Measurements from ENCODE around the gene FOCAD. TPM values are rescaled to one million over a fixed set of nuclear protein-coding genes. Genes with fewer than 3 reads are reported as not detected.

FOCAD gene
- total RNA-seq, 1 experiment from 2014 or later: 42.7 TPM

DNA sequence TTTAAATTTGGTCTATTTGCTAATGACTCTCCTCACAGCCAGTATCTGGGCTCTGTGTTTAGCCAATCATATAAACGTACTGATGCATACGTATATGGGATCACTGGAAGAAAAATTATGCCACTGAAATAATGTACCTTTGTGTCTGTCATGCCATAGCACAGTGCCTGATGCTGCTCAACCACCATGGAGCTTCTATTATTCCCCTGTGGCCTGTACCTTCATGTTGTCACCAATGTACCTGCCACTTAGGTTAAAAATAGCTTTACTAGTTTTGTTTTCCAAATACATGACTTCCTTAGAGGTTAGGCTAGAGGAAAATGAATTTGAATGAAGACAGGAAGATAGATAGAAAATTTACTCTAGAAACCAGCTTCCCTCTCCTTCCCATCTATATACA, 312.8 kb downstream of the FOCAD start:
- POLR2A ChIA-PET (ENCODE audit: low non-redundant PET): no interaction called here
- Histone ChIP-seq H3K4me3 (ENCODE audit: low read depth, low read length, poor library complexity, severe bottlenecking) (no peak overlapping the region), H3K4me1 (ENCODE audit: insufficient read depth, low read length, poor library complexity, severe bottlenecking) (no peaks in the 10 kb centered on the region), H3K27ac (ENCODE audit: low read depth, low read length, poor library complexity, severe bottlenecking) (no peak overlapping the region), H3K27me3 (replicated peaks; ENCODE audit: insufficient read depth, low read depth, low read length, poor library complexity) (no peaks in the 10 kb centered on the region), H3K9me3 (ENCODE audit: low read depth, low read length, poor library complexity, severe bottlenecking) (no peaks in the 10 kb centered on the region), H3K36me3 (ENCODE audit: insufficient read depth, low read length, poor library complexity, severe bottlenecking) (peaks cover 7% of the 10 kb centered on the region)
- DNase-seq (ENCODE audit: low spot score): no peak
- CTCF ChIA-PET: no interaction called here
- TF ChIP-seq, protein P1, sequence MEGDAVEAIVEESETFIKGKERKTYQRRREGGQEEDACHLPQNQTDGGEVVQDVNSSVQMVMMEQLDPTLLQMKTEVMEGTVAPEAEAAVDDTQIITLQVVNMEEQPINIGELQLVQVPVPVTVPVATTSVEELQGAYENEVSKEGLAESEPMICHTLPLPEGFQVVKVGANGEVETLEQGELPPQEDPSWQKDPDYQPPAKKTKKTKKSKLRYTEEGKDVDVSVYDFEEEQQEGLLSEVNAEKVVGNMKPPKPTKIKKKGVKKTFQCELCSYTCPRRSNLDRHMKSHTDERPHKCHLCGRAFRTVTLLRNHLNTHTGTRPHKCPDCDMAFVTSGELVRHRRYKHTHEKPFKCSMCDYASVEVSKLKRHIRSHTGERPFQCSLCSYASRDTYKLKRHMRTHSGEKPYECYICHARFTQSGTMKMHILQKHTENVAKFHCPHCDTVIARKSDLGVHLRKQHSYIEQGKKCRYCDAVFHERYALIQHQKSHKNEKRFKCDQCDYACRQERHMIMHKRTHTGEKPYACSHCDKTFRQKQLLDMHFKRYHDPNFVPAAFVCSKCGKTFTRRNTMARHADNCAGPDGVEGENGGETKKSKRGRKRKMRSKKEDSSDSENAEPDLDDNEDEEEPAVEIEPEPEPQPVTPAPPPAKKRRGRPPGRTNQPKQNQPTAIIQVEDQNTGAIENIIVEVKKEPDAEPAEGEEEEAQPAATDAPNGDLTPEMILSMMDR (conservative IDR thresholded peaks at IDR 0.05; ENCODE audit: low read depth, low read length): no peak
- TF ChIP-seq EZH2 (IDR thresholded peaks at IDR 0.05; ENCODE audit: borderline replicate concordance, low read depth, low read length, poor library complexity, severe bottlenecking): no peak
- BruUV-seq (replicated peaks): no TSS peak
- intact Hi-C loops (cut with micrococcal nuclease; ENCODE audit: unreplicated experiment): no loop called here

DNA sequence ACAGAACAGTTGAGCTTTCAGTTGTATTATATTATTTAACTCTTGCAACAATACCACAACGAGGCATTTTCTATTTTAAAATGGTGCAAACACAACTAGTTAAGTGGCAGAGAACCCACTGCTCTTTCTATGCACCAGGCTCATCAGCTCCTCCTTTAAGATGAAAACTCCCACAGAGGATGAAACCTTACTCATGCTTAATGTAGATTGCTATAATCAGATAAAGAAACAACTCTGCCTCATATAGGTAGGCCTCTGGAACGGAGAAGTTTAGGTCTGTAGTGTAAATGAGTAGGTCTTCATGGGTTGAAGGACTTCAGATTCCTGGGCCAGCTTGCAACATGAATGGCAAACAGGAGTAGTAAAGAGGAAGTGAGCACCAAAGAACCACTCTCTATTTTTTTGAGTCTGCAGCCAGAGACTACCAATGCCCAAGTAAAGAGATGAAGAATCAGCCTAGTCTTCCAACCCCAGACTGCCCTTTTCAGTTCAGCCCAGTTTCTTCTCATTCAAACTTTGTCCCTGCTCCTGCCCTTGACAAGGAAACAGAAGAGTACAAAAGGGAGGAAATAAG, 313.5 kb downstream of the FOCAD start:
- no peaks in the 10 kb centered on the region for H3K4me1 ChIP-seq (ENCODE audit: insufficient read depth, low read length, poor library complexity, severe bottlenecking)
- BruUV-seq (replicated peaks): no TSS peak
- peaks cover 7% of the 10 kb centered on the region for H3K36me3 ChIP-seq (ENCODE audit: insufficient read depth, low read length, poor library complexity, severe bottlenecking)
- DNase-seq (ENCODE audit: low spot score): no peak
- no peak overlapping the region for H3K4me3 ChIP-seq (ENCODE audit: low read depth, low read length, poor library complexity, severe bottlenecking)
- TF ChIP-seq EZH2 (IDR thresholded peaks at IDR 0.05; ENCODE audit: borderline replicate concordance, low read depth, low read length, poor library complexity, severe bottlenecking): no peak
- TF ChIP-seq, protein P1 (conservative IDR thresholded peaks at IDR 0.05; ENCODE audit: low read depth, low read length): no peak
- no peak overlapping the region for H3K27ac ChIP-seq (ENCODE audit: low read depth, low read length, poor library complexity, severe bottlenecking)
- no peaks in the 10 kb centered on the region for H3K9me3 ChIP-seq (ENCODE audit: low read depth, low read length, poor library complexity, severe bottlenecking)
- no peaks in the 10 kb centered on the region for H3K27me3 ChIP-seq (replicated peaks; ENCODE audit: insufficient read depth, low read depth, low read length, poor library complexity)
- CTCF ChIA-PET: no interaction called here
- POLR2A ChIA-PET (ENCODE audit: low non-redundant PET): no interaction called here
- intact Hi-C loops (cut with micrococcal nuclease; ENCODE audit: unreplicated experiment): no loop called here

DNA sequence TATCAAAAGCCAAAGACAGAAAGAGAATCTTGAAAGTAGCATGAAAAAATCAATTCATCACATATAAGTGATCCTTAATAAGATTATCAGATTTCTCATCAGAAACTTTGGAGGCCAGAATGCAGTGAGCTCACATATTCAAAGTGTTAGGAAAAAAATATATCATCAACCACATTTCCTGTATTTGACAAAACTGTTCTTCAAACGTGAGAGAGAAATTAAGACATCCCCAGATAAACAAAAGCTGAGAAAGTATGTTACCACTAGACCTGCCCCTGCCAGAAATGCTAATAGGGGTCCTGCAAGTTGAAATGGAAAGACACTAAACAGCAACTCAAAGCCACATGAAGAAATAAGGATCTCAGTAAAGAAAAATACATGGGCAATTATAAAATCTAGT, 317.5 kb downstream of the FOCAD start:
- Histone ChIP-seq H3K9me3 (ENCODE audit: low read depth, low read length, poor library complexity, severe bottlenecking) (no peaks in the 10 kb centered on the region), H3K4me3 (ENCODE audit: low read depth, low read length, poor library complexity, severe bottlenecking) (no peak overlapping the region), H3K4me1 (ENCODE audit: insufficient read depth, low read length, poor library complexity, severe bottlenecking) (no peaks in the 10 kb centered on the region), H3K27me3 (replicated peaks; ENCODE audit: insufficient read depth, low read depth, low read length, poor library complexity) (no peaks in the 10 kb centered on the region), H3K27ac (ENCODE audit: low read depth, low read length, poor library complexity, severe bottlenecking) (no peak overlapping the region), H3K36me3 (ENCODE audit: insufficient read depth, low read length, poor library complexity, severe bottlenecking) (peaks cover 7% of the 10 kb centered on the region)
- DNase-seq (ENCODE audit: low spot score): peak; percentile 33
- POLR2A ChIA-PET (ENCODE audit: low non-redundant PET): no interaction called here
- TF ChIP-seq, protein P1 (conservative IDR thresholded peaks at IDR 0.05; ENCODE audit: low read depth, low read length): no peak
- no peak for TF ChIP-seq EZH2 (IDR thresholded peaks at IDR 0.05; ENCODE audit: borderline replicate concordance, low read depth, low read length, poor library complexity, severe bottlenecking)
- intact Hi-C loops (cut with micrococcal nuclease; ENCODE audit: unreplicated experiment): loop anchor here (10.0 kb wide), 1 partner anchor 63 kb away; no protein-coding TSS in a partner anchor
- CTCF ChIA-PET: no interaction called here
- BruUV-seq (replicated peaks): no TSS peak
